IPS-18a (cell line): Measurements from ENCODE around the gene REG4.

Source experiments
- H3K27ac ChIP-seq: one replicate; pipeline ENCODE4 v1.5.1; 2013; ENCODE audit warnings: low read length
- H3K27me3 ChIP-seq: one replicate; pipeline ENCODE4 v1.6.1; 2013; ENCODE audit warnings: mild to moderate bottlenecking, low read length; ENCODE audit not compliant: control insufficient read depth, insufficient read depth
- H3K36me3 ChIP-seq: one replicate; pipeline ENCODE4 v1.6.1; 2013; ENCODE audit warnings: low read depth, low read length; ENCODE audit not compliant: control insufficient read depth
- H3K4me1 ChIP-seq: one replicate; pipeline ENCODE4 v1.6.1; 2013; ENCODE audit warnings: low read depth, low read length; ENCODE audit not compliant: control insufficient read depth
- H3K4me3 ChIP-seq: one replicate; pipeline ENCODE4 v1.5.1; 2013; ENCODE audit warnings: low read length
- H3K9ac ChIP-seq: one replicate; pipeline ENCODE4 v1.6.1; 2013; ENCODE audit warnings: mild to moderate bottlenecking, low read length, moderate library complexity
- H3K9me3 ChIP-seq: one replicate; pipeline ENCODE4 v1.6.1; 2013; ENCODE audit warnings: low read depth, low read length; ENCODE audit not compliant: control insufficient read depth

The REG4 gene

GRCh38 chr1:119758584-119758983 is 52.7 kb downstream of the REG4 start:
- H3K27ac ChIP-seq = no peak overlapping the region
- H3K27me3 ChIP-seq = no peaks in the 10 kb centered on the region
- H3K9ac ChIP-seq = no peak overlapping the region
- no peaks in the 10 kb centered on the region for H3K4me1 ChIP-seq
- H3K36me3 ChIP-seq = no peaks in the 10 kb centered on the region
- no peaks in the 10 kb centered on the region for H3K9me3 ChIP-seq
- no peak overlapping the region for H3K4me3 ChIP-seq

DNA sequence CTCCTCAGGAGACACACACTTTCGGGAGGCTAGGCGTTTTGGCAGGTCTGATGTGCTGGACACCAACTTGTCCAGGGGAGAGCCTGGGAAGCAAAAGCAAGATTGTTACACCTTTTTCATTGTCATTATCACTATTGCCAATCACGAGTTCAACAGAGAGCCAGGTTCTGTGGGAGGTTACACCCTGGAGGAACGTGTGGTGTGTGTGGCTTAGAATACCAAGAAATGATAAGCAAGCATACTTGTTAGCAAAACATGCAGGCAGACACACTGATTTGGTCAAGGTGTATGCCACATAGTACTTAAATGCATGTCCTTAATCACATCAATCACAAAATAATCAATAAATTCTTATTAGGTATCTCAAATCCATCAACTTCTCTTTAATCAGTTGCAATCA is 58.7 kb downstream of the REG4 start:
- H3K27me3 ChIP-seq = no peaks in the 10 kb centered on the region
- no peak overlapping the region for H3K4me3 ChIP-seq
- H3K9ac ChIP-seq = no peak overlapping the region
- H3K9me3 ChIP-seq = no peaks in the 10 kb centered on the region
- H3K27ac ChIP-seq = no peak overlapping the region
- no peaks in the 10 kb centered on the region for H3K4me1 ChIP-seq
- no peaks in the 10 kb centered on the region for H3K36me3 ChIP-seq

GRCh38 chr1:119748040-119748439 is 63.2 kb downstream of the REG4 start:
- Histone ChIP-seq H3K4me1 (peaks cover 10% of the 10 kb centered on the region), H3K27me3 (no peaks in the 10 kb centered on the region), H3K9ac (no peak overlapping the region), H3K36me3 (peaks cover 14% of the 10 kb centered on the region), H3K4me3 (no peak overlapping the region), H3K9me3 (no peaks in the 10 kb centered on the region), H3K27ac (no peak overlapping the region)

DNA sequence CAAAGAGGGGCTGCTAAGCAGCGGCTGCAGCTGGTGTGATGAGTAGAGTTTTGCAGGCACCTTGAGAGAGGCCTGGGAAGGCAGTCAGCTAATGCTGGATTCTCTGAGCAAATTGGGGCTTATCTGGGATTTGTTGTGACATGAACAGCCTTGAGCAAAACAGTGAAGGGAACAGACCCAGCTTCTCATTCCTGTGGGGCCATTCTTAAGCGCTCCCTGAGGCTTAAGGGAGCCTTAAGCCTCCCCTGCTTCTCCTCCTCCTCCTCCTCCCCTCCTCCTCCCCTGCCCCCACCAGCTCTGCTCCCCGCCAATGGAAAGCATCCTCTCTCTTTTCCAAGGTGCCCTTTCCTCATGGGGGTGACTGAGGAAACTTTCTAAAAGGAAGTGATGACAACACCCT is 63.8 kb downstream of the REG4 start:
- Histone ChIP-seq H3K27ac (no peak overlapping the region), H3K36me3 (peaks cover 20% of the 10 kb centered on the region)

DNA sequence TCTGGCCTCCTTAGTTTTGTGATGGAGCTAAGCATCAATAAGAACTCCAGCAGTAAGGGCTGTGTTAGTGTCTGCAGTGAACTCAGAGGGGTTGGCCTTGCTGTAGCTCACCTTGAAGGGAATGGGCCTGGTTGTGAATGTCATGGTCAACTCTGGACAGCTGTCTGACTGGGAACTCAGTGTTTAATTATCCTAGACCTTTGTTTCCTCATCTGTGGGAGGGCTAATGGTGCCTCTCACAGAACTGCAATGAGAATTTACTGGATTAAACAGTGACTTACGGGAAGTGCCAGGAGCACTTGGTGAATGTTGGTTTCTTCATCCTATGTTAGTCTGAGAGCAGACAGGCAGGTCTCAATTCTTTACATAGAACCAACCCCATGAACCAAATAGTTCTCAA is 66.2 kb downstream of the REG4 start:
- H3K27ac ChIP-seq = no peak overlapping the region
- no peaks in the 10 kb centered on the region for H3K27me3 ChIP-seq
- H3K9me3 ChIP-seq = no peaks in the 10 kb centered on the region
- no peak overlapping the region for H3K9ac ChIP-seq
- H3K36me3 ChIP-seq = peaks cover 44% of the 10 kb centered on the region
- H3K4me1 ChIP-seq = peaks cover 10% of the 10 kb centered on the region
- H3K4me3 ChIP-seq = no peak overlapping the region

More for the DNA sequence above, 63.8 kb downstream of the REG4 start:
- Histone ChIP-seq H3K27me3 (no peaks in the 10 kb centered on the region), H3K9me3 (no peaks in the 10 kb centered on the region), H3K9ac (no peak overlapping the region), H3K4me1 (peaks cover 10% of the 10 kb centered on the region), H3K4me3 (no peak overlapping the region)

- H3K27me3 ChIP-seq = no peaks in the 10 kb centered on the region
- H3K4me3 ChIP-seq = no peak overlapping the region
- H3K9ac ChIP-seq = no peak overlapping the region
- H3K36me3 ChIP-seq = peaks cover 48% of the 10 kb centered on the region
- H3K4me1 ChIP-seq = peaks cover 10% of the 10 kb centered on the region
- H3K9me3 ChIP-seq = no peaks in the 10 kb centered on the region
- no peak overlapping the region for H3K27ac ChIP-seq
Measured at GRCh38 chr1:119744598-119744942, 66.7 kb downstream of the REG4 start.
